ENCODE measurements around the gene TWIST1.

The TWIST1 gene

DNA sequence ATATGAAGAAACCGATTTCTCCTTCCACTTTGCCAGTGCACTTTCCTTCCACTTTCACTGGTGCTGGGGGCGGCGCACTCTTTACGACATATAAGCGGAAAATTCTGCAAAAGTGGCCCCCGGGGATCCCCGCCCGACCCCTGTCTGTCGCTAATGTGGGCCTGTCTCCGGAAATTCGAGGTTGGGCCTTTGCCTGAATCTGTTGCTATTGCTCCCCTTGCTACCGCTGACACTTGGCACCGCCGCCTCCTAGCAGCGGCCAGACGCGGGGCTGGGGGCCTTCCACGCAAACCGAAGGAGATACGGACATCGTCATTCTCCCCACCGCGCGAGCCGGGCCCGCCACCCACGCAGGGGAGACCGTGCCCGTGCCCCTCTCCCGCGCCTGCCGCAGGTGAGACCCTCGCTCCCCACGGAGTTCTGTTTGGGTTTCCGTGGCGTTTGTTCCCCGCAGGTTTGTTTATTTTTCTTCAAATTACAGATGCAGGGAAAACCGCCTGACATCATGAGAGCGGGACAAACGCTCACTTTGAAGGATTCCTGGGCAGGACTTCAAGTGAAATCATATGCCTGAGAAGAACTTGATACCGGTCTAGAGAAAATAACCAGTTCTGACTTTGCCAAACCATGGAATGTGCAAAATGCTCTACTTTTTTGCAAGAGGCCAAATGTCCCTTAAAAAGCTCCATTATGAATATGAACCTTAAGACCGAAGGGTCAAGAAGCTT lies 5.0 kb downstream of the TWIST1 start:
- no peak for DNase-seq

DNA sequence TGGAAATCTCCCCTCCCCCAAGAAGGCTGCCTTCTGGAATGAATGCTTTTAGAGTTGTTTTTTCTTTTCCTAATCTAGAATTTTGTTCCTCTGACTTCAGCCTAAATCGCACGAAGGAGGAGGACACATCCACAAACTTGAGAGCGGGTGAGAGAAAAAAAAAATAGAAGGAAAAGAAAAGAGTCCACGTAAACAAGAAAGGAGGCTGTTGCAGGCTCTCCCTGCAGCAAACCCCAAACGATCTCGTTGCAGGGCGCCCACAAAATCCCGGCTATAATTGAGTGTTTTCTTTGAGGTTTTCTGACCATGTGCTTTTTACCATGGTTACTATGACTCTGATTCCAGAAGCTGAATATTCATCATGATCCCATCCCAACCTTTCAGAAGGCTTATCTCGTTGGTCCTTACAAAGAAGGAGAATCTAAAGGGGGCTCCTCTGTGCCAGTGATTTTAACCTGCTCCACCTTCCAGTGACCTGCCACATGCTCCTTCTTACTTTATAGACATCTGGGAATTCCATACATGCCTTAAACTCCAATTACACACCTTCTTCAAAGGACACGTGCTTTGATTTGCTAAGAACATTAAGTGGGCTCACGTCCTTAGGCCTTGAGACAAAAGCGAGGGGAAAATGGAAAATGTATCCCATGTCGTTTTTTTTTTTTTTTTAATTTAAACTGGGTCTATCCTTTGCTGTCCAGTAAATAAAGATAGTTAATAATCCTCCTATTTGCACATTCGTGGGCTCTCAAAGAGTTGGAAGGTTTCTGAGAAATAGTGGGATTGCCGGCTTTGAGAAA lies 5.8 kb downstream of the TWIST1 start:
- DNase-seq = no peak

DNA sequence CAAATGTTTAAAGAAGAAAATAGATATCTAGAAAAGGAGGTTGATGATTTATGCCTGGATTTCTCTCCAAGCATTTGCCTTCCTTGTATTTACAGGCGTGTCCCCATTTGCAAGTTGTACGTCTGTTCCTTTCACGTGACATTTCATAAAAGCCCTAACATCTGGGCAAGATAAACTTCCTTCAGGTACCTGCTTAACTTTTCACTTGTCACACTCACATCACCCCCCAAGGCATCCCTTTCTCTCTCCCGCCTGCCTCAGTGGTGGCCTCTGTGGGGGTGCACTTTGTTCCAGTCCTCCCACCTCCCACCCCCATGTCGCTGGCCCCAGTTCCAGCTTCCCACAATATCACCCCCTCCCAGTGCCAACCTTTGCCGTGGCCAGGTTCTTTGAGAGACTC lies 6.7 kb downstream of the TWIST1 start:
- DNase-seq = no peak

DNA sequence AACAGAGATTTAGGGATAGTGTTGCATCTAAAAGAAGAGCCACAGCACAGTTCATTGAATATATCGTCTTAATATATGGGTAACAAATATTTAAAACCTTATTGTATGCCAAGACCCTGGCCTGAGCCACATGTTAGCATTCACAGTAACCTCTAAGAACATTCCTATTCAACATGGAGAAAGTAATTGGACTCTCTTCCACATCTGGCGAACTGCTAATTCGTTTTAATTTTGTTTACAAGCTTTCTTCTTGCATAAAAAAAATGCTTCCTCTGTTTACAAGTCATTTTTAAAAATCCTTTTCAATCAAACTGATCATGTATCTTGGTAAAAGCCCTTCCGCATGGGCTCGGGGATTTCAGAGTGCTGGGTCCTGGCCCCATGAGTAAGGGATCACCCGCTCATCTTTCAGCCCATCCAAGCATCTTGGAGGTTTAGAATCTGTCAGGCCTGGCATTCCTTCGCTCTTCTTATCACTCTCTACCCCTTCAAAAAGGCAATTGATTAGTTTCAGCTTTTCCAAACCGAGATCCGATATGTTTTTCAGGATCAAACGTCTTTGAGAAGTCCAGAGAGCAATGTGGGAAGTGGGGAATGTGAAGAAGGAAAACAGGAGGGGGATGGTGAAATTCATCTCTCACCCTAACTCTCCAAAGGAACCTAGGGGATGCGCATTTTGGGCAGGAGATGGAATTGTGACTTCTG lies 7.3 kb downstream of the TWIST1 start:
- DNase-seq = no peak

DNA sequence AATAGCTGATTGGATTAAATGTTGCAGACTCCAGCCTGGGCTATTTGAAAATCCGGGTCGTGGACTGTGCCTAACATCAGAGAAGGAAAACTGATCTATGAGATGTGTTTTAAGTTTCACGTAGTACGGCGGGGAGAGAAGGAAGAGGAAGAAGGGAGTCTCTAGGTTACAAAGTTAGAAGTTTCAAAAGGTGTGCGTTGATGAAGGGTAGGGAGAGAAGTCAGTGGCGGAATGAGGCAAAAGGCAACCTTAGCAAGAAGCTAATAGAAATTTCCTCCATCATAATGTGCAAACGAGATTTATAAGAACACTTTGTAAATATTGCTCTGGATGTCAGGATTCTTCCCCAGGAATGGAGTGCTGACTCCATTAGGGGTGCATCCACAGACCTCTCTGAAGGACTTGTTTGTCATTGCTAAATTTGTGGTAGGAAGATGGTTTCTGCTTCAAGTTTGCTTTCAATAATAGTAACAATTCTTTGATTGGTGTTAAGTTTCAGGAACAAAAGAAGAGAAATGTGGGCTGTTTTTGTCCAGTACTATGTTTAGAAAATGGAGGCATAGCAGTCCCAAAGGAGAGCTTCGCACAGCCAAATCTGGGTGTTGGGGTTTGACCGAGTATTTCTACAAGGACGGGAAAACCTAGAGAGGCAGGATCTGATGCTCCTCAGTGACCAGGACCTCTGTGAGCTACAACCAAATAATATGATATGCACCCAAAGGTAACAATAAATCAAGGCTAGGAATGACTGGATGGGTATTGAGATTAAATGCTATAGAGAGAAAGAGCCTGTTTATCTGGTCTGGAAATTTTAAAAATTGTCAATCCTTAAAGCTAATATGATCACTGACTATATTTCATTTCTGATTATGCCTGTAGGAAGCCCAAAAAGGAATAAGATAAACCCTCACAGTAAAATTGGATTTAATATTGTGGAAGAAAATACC lies 8.2 kb downstream of the TWIST1 start:
- no peak for DNase-seq

DNA sequence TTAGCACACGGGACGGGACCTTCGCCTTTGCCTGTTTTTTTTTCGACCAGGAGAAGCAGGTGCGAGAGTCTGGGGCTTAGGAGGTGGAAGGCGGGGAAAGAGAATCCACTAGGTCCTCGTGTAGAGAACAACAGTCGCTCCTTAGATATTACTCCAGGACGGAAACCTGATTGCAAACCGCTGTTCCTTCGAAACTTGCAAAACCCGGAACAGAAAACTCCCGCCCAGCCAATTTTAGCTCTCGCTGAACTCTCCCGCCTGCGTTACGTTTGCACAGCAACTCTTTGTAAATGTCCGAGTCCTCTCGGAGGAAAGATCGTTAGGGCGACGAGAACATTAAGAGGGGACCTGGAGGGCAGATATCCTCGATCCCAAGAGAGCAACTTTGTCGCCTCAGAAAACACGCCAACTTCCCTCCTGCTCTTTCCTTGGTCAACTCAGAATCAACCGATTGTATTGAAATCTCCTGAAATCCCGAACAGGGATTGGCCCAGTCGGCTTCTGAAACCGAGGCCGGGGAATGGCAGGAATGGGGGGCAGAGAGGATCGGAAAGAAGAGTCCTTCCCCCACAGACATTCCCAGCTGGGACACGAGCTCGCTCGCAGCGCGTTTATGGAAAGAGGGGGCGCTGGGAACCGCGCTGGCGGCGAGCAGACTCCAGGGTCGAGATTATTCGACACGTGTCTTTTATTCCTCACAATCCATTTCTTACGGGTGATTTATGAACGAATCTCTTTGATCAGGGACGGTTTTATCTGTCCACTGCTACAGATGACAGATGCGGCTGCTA lies 9.9 kb downstream of the TWIST1 start:
- no peak for DNase-seq

DNA sequence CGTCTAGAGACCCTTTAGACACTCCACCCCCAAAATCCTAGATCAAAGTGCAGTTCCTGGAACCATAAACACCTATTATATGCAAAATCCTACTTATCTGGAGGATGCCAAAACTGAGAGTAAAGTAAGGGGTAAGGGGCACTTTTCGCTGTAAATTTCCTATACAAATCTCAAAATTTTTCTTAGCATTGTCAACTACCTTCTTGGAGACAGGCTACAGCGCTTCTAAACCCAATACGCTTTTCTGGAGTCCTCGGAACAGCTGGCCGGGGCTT lies 10.4 kb downstream of the TWIST1 start:
- DNase-seq = no peak

DNA sequence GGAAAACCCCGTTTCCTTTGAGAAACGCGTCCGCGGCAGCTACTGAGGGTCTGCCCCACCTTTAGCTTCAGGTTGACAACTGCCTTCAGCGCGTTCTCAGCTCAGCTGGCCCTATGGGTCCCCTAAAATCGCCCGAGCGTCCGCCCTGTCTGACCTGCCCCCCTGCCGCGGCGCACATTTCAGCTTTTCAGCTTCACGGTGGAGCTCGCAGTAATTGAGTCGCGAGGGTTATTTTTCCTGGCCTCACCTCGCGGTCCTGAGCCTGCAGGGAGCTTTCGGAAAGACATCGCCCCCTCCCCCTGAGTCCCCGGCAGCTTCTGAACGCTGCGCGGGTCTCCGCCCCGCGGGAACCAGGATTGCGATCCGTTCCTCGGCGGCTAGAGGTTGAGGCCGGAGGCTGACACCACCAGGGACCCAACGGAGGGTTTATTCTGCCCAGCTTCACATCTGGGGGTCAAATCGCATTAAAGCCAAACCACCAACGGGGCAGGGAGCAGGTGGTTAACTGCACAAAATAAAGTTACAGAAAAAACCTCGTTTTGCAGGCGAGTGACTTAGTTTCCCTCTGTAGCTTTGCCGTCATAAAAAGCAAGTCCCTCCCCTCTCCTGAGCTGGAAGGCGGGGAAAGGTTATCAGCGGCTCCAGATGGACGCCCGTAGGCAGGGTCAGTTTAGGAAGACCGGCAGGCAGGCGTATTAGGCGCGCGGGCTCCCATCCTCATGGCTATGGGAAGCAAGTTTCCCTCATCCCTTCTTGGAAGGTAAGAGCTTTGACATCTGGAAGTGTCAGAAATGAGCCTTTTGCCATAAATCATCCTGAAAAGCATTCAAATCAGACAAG lies 11.0 kb downstream of the TWIST1 start:
- DNase-seq = no peak

DNA sequence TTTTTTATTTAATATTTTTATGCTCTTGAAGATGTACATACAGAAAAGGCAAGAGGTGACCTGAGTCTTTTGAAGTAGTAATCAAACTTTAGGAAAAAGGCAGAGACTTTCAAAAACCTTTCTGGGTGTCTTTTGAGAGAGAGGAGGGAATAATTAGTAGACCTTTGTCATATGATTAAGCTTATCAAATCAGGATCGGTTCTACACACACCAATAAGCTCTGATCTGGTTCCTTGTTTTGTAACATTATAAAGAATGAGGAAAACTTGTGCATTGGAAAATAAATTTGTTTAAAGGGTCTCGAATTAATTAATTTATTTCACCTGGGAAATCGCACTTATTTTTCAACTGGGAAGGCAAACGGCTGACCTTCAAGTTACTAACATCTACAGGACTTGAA lies 11.9 kb downstream of the TWIST1 start:
- DNase-seq = no peak

DNA sequence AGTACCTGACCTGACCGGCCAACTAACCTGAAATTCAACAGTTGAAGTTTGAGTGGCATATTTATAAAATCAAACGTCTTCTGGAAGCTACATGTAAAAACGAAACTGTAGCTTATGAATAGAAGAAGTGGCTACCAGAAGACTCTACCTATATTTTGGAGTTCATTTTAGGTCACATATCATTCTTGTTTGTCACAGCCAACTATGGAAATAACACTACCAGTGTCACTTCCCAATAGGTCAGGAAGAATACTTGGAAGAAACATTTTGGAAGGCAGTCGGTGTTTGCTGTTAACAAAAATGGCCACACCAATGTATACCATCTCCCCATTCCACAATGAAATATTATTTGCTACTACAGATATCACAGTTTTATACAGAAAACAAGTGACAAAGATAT lies 12.6 kb downstream of the TWIST1 start:
- no peak for DNase-seq

DNA sequence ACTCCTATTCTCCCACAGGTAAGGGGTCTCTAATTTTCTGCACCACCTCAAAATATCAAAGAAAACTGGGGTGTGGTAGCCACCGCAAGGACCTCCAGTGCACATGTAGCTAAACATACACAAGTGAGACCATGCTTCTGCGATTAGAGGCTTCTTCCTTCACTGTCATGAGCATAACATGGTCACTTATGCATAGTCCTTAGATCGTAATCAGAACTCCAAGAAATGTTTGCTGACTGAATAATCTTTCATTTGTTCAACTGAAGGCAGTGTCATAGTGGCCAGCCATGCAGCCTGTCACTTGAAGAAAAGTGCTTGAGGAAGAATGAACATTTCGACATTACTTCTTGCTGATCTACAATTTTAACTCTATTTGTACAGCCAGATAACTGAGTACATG lies 14.6 kb downstream of the TWIST1 start:
- DNase-seq = no peak

DNA sequence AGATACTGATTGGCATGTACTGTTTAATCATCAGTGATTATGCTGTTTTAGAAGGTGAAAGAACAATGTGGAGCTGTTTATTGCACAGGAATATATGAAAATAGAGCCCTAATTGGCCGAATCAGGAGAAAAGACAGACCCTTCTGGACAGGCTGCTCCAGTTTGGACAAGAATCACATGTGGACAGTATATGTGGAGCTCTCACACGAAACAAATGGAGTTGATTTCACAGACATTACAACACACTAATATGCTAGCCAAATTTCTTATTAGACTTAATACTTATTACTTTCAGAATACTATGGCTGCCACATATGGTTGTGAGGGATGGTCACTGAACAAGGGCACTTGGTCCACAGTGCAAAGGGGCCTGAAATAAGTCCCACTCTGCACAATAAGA lies 15.5 kb downstream of the TWIST1 start:
- no peak for DNase-seq

DNA sequence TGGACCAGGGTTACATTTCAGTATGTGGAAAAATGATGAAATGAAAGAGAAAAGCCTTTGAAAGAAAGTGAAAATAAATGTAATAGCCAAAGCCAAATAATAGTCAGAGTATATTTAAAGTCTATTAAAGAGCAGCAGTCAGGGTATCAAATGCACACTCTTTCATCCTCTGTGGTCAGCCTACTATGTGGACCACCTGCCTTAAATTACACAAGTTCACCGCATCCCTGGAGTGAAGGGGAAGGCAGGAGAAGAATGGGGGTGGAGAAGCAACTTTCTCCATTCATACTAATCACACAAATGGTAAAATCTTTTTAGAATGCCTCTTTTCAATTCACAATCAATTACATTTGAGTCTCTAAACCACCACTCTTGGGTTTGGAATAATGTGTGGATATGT lies 16.0 kb downstream of the TWIST1 start:
- no peak for DNase-seq

DNA sequence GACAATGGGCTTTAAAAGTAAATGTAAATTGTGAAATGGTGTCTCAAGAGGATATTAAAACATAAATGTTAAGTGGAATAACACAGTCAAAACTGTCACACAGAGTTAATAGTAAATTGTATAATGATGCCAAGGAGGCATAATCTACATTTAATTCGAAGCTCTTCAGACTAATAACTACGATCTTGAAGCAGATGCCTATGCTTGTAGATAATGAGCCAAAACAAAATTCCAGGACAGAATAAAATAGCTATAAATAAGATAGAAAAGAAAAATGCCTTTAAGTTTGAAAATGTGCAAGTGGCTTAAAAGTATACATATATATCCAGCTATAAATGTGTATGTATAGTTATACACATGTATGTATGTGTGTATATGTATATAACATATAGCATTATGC lies 17.5 kb downstream of the TWIST1 start:
- DNase-seq = no peak

DNA sequence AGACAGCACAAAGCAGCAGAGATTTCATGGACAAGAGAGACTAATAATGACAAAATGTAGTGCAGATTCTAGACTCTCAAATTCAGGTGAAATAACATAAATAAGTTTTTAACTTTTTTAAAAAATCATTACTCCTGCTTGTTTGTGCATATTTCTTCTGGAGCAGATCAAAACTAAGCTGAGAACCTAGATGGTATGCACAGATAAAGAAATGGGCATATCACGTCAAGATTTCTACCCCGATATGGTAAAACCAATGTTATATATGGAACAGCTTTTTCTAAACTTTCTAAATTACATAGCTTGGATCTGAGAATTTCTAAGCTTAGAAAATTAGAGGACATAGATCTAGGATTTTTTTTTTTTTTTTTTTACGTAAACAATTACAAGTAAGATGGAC lies 18.2 kb downstream of the TWIST1 start:
- DNase-seq = no peak

DNA sequence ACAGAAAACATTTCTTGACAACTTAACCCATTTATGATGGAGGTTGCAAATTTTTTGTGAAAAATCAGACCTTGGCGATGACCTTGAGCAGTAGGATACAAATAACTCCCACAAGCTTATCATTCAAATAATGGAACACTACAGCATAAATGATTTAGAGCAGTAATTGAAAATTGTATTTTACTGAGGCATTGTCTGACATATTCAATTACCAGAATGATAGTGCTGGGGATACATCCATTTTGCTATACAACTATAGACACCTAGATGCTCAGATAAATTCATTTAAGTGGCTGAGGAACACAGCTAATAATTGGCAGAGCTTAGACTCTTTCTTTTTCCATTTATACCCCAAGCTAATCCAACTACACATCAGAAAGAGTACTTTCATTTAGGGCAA lies 18.9 kb downstream of the TWIST1 start:
- DNase-seq = no peak

DNA sequence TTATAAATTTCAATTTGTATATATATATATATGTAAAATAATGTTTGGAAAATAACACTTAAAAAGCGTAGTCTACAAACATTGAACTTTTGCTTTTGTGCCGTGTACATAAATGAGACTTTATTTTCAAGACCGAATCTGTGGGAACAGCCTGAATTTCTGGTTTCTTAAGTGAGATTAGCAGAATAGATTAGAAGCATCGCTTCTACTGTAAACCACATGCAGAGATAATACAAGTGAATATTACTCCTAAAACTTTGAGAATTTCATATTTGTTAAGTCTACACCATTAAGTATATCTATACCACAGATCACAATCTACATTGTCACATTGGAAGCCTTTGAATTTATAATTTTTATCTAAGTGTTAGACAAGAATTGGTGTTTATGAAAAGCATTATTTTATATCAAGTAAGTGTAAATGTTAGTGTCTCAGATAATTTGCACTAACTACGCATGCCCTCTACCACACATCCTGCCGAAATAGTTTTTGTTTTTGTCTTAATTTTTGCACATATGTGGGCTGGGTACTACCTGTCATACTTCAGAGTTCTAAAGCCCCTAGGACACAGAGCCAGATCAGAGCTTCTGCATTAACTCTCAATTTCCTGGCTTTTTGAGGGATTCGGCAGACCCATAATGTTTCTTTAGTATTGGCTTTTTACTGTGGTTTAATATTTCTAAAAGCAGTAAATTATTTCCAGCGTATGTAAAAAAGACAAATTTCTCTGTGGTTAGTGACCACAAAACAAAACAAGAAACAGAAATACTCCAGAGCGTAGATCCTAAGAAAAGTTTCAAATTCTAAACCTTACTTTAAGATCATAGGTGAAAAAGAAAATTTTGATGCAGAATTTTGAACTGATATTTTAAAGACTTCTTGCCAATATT lies 20.0 kb downstream of the TWIST1 start:
- no peak for DNase-seq

DNA sequence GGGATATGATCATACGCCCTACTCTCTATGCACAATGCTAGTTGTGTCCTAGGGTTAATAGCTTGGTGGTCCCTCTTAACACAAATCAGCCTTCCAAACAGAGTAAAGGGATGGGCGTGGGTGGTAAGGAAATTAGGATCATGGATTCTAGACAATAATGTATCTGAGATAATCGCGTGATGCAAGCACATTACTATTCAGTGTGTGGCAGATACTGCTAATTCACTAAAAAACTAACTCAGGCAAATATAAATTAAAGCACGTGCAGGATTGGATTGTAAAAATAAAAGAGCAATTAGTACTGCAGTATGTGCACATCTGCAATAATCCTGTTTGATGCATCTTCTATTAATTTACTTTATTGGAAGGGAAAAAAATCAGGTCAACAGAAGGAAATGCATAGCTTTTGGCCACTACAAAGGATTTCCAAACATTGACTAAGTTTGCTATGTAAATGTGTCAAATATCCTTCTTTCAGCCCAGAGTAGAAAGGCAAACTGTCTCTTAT lies 22.0 kb downstream of the TWIST1 start:
- no peak for DNase-seq

DNA sequence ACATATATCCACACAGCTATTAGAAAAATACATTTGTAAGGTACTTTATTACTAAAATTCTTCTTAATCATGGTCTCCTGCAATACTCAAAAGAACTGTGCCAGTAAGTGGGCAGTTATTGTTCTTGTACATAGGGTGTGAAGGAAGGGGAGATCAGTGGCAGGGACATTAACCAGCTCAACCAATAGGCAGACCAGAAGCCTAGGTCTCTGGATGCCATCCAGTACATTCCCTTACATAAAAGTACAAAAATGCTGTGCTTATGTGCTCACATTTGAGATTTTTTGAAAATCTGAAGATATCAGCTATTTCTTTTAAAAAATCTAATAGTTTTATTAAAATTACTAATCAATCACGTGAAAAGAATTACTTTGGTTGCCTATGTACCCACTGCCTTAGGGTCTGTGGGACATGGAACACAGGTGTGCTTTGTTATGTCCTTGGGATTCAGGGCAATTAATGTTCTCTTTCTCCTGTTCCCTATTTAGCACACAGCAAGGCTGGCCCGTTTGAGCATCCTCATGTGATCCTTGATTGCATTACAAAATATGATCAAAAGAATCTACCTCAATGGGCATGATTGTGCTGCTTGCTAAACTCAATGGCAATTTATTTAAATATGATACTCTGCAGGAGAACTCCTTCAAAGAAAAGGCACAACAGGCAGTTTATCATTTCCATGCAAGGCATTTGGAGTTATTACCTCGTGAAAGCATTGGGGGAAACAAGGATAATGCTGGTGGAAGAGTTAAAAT lies 22.7 kb downstream of the TWIST1 start:
- no peak for DNase-seq

Measured in NCI-H446 treated with DMSO at 0.1 percent for 48 hours (cell line).